Chondrocyte (in vitro differentiated cells): Measurements from ENCODE around the gene S1PR4. TPM values are rescaled to one million over a fixed set of nuclear protein-coding genes. Genes with fewer than 3 reads are reported as not detected.
A peak's percentile ranks its signal among the peaks of the same experiment; 100 is the strongest.

Experiments
- DNase-seq: peaks from one replicate; pipeline ENCODE4 v3.0.0; 2021; ENCODE audit warnings: mixed read lengths, low spot score
- H3K27ac Mint-ChIP-seq: one replicate; pipeline ENCODE4 v1.8.0; 2021; ENCODE audit warnings: mild to moderate bottlenecking, moderate library complexity, mixed read lengths; ENCODE audit not compliant: unreplicated experiment
- H3K27me3 Mint-ChIP-seq: 2 replicates; pipeline ENCODE4 v1.8.0; 2021; ENCODE audit warnings: low read depth, mixed read lengths
- H3K36me3 Mint-ChIP-seq: 2 replicates; pipeline ENCODE4 v1.8.0; 2021; ENCODE audit warnings: low read depth, mixed read lengths
- H3K4me1 Mint-ChIP-seq: 2 replicates; pipeline ENCODE4 v1.8.0; 2021; ENCODE audit warnings: low read depth, mild to moderate bottlenecking, mixed read lengths
- H3K4me3 Mint-ChIP-seq: one replicate; pipeline ENCODE4 v1.8.0; 2021; ENCODE audit warnings: mild to moderate bottlenecking, moderate library complexity, mixed read lengths; ENCODE audit not compliant: unreplicated experiment
- H3K9me3 Mint-ChIP-seq: 2 replicates; pipeline ENCODE4 v1.8.0; 2021; ENCODE audit warnings: low read depth, mixed read lengths
- total RNA-seq: library from RNA; stranded (reverse); gene quantifications from 3 replicates; pipeline ENCODE4 v1.2.1, GENCODE V29; 2021
- TF ChIP-seq, protein P1 (sequence below): fragments of 200-600 bp; sonication (generic); IDR thresholded peaks from 2 replicates; pipeline ENCODE4 v1.5.0; 2021; ENCODE audit warnings: antibody characterized with exemption, mild to moderate bottlenecking, moderate library complexity

The S1PR4 gene
- total RNA-seq, 1 donor from 2014 or later = not detected

DNA sequence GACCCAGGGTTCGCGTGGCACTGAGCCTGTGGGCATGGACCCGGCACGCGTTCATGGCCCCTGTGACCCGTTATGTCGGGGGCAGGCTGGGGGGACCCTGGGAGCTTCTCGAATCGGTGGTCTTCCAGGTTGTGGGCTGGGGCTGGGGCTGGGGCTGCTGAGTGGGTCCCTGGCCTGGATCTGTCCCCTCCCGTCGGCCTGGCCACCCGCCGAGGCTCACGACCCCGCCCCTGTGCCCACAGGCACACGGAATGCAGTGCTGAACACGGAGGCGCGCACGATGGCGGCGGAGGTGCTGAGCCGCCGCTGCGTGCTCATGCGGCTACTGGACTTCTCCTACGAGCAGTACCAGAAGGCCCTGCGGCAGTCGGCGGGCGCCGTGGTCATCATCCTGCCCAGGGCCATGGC is 13.7 kb downstream of the S1PR4 start:
- Mint-ChIP-seq H3K4me1 (peaks cover 9% of the 10 kb centered on the region), H3K4me3 (no peak overlapping the region), H3K36me3 (peaks cover 6% of the 10 kb centered on the region), H3K27me3 (no peaks in the 10 kb centered on the region), H3K9me3 (no peaks in the 10 kb centered on the region), H3K27ac (no peak overlapping the region)
- peak; percentile 85 for DNase-seq
- TF ChIP-seq, protein P1, sequence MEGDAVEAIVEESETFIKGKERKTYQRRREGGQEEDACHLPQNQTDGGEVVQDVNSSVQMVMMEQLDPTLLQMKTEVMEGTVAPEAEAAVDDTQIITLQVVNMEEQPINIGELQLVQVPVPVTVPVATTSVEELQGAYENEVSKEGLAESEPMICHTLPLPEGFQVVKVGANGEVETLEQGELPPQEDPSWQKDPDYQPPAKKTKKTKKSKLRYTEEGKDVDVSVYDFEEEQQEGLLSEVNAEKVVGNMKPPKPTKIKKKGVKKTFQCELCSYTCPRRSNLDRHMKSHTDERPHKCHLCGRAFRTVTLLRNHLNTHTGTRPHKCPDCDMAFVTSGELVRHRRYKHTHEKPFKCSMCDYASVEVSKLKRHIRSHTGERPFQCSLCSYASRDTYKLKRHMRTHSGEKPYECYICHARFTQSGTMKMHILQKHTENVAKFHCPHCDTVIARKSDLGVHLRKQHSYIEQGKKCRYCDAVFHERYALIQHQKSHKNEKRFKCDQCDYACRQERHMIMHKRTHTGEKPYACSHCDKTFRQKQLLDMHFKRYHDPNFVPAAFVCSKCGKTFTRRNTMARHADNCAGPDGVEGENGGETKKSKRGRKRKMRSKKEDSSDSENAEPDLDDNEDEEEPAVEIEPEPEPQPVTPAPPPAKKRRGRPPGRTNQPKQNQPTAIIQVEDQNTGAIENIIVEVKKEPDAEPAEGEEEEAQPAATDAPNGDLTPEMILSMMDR = no peak

- H3K4me3 Mint-ChIP-seq = no peak overlapping the region
- H3K9me3 Mint-ChIP-seq = no peaks in the 10 kb centered on the region
- TF ChIP-seq, protein P1 = no peak
- H3K36me3 Mint-ChIP-seq = peaks cover 6% of the 10 kb centered on the region
- peaks cover 5% of the 10 kb centered on the region for H3K4me1 Mint-ChIP-seq
- H3K27ac Mint-ChIP-seq = no peak overlapping the region
- H3K27me3 Mint-ChIP-seq = no peaks in the 10 kb centered on the region
- no peak for DNase-seq
These were observed 14.1 kb downstream of the S1PR4 start for GRCh38 chr19:3192684-3193083.

GRCh38 chr19:3193256-3194105 is 14.9 kb downstream of the S1PR4 start:
- H3K4me1 Mint-ChIP-seq = peaks cover under 1% of the 10 kb centered on the region
- no peaks in the 10 kb centered on the region for H3K9me3 Mint-ChIP-seq
- peak; percentile 88 for DNase-seq
- TF ChIP-seq, protein P1 = no peak
- peaks cover 6% of the 10 kb centered on the region for H3K36me3 Mint-ChIP-seq
- no peaks in the 10 kb centered on the region for H3K27me3 Mint-ChIP-seq
- H3K27ac Mint-ChIP-seq = no peak overlapping the region
- no peak overlapping the region for H3K4me3 Mint-ChIP-seq

DNA sequence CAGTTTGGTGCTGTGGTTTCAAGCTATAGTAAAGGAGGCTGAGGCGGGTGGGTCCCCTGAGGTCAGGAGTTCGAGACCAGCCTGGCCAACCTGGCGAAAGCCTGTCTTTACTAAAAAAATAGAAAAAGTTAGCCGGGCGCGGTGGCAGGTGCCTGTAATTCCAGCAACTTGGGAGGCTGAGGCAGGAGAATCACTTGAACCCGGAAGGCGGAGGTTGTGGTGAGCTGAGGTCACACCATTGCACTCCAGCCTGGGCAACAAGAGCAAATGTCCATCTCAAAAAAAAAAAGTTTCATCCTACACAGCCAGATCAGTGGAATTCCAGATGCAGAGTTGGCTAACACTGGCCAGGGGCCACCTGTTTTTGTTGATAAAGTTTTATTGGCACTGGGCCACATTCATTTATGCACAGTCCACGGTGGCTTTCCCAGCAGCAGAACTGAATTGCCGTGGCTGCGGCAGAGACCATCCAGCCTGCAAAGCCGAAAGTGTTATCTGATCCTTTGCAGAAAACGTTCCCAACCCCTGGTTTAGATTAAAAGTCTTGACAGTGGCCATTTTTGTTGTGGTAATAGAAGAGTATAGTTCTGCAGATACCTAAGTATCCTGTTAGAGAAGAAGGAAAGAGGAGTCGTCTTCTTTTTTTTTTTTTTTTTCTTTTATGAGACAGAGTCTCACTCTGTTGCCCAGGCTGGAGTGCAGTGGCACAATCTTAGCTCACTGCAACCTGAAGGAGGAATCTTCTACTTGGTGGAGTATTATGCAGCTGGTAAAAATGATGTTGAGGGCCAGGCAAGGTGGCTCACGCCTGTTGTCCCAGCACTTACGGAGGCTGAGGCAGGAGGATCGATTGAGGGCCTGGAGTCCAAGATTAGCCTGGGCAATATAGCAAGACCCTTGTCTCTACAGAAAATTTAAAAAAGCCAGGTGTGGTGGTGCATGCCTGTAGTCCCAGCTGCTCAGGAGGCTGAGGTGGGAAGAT is 15.8 kb downstream of the S1PR4 start:
- Mint-ChIP-seq H3K9me3 (no peaks in the 10 kb centered on the region), H3K27me3 (no peaks in the 10 kb centered on the region), H3K27ac (no peak overlapping the region), H3K4me3 (no peak overlapping the region), H3K4me1 (no peaks in the 10 kb centered on the region), H3K36me3 (peaks cover 6% of the 10 kb centered on the region)
- TF ChIP-seq, protein P1 = no peak
- DNase-seq = no peak
